Upper lobe of left lung (tissue), 4 donors: ENCODE measurements around the gene SLC51B.

Source experiments
- POLR2A ChIP-seq, 4 donors: fragments of 450-650 bp; IDR thresholded peaks; one replicate each; pipeline ENCODE4 v1.5.1; 2016 to 2017; ENCODE audit warnings: antibody characterized with exemption in 4 of 4, mild to moderate bottlenecking in 2 of 4
- POLR2AphosphoS5 ChIP-seq, 2 donors: sonication (generic); formaldehyde crosslinking; IDR thresholded peaks; one replicate each; pipeline ENCODE4 v1.5.1; 2017; ENCODE audit warnings: antibody characterized with exemption in 2 of 2
- TF ChIP-seq, protein P1 (sequence below), 6 experiments: fragments of 450-650 bp in 4 of 6; fragments of 200-600 bp in 2 of 6; sonication (generic) in 2 of 6; IDR thresholded peaks; one replicate each; pipeline ENCODE4 v1.5.1; 2016 to 2019; ENCODE audit warnings: antibody characterized with exemption in 6 of 6

DNA sequence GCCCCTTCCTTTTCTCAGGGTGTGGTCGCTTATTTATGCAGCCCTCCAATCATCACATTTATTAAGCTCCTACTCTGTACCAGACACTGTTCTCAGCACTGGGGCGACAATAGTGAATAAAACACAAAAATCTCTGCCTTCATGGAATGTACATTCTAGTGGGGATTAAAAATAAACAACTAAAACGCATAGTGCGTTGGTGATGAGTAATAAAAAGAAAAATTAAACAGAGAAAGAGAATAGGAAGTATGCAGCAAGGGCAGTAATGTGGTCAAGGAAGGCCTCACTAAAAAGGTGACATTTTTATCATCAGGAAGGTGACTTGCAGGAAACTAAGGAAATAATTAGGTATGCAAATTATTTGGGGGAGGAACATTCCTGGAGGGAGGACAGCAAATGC is 5.1 kb downstream of the SLC51B start:
- TF ChIP-seq, protein P1, sequence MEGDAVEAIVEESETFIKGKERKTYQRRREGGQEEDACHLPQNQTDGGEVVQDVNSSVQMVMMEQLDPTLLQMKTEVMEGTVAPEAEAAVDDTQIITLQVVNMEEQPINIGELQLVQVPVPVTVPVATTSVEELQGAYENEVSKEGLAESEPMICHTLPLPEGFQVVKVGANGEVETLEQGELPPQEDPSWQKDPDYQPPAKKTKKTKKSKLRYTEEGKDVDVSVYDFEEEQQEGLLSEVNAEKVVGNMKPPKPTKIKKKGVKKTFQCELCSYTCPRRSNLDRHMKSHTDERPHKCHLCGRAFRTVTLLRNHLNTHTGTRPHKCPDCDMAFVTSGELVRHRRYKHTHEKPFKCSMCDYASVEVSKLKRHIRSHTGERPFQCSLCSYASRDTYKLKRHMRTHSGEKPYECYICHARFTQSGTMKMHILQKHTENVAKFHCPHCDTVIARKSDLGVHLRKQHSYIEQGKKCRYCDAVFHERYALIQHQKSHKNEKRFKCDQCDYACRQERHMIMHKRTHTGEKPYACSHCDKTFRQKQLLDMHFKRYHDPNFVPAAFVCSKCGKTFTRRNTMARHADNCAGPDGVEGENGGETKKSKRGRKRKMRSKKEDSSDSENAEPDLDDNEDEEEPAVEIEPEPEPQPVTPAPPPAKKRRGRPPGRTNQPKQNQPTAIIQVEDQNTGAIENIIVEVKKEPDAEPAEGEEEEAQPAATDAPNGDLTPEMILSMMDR (IDR thresholded peaks at IDR 0.05) = no peak
- TF ChIP-seq POLR2AphosphoS5 (IDR thresholded peaks at IDR 0.05) = no peak
- no peak for TF ChIP-seq POLR2A (IDR thresholded peaks at IDR 0.05)
